HG03196 (cell line): ENCODE results near the gene MRRF.
A peak's percentile ranks its signal among the peaks of the same experiment; 100 is the strongest.

Source experiments
- ATAC-seq: cut with Tn5 transposase; IDR thresholded peaks from one replicate; pipeline ENCODE4 v1.9.1; 2021; ENCODE audit not compliant: unreplicated experiment

Gene MRRF, protein sequence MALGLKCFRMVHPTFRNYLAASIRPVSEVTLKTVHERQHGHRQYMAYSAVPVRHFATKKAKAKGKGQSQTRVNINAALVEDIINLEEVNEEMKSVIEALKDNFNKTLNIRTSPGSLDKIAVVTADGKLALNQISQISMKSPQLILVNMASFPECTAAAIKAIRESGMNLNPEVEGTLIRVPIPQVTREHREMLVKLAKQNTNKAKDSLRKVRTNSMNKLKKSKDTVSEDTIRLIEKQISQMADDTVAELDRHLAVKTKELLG

GRCh38 chr9:122264360-122265148, at the start of gene MRRF, which contains the start of gene RBM18:
Gene MRRF, plus strand, starts transcription at chr9:122264882. Its CDS starts 6,010 bp downstream, at chr9:122270892.
Gene RBM18, minus strand, starts transcription at chr9:122264840. Its CDS starts 3,348 bp downstream, at chr9:122261492.
- ATAC-seq = peak; percentile 78

DNA sequence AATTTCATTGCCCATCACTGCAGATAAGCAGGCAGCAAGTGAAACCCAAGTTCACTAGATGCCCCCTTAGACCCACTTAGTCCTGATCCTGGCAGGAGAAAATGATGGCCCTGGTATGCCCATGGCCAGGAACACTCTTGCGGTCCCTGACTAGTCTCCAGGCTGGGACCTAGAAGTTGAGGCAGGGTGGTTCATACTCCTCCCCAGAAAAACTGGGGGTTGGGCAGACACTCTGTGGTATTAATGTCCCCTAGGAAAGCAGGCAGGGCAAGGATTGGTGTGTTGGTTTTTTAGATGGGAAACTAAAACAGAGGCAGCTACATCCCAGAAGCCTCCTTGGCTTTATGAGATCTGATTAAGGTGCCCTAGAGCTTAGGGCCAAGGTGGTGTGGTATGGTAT, 49.0 kb upstream of the MRRF start:
- ATAC-seq = no peak

DNA sequence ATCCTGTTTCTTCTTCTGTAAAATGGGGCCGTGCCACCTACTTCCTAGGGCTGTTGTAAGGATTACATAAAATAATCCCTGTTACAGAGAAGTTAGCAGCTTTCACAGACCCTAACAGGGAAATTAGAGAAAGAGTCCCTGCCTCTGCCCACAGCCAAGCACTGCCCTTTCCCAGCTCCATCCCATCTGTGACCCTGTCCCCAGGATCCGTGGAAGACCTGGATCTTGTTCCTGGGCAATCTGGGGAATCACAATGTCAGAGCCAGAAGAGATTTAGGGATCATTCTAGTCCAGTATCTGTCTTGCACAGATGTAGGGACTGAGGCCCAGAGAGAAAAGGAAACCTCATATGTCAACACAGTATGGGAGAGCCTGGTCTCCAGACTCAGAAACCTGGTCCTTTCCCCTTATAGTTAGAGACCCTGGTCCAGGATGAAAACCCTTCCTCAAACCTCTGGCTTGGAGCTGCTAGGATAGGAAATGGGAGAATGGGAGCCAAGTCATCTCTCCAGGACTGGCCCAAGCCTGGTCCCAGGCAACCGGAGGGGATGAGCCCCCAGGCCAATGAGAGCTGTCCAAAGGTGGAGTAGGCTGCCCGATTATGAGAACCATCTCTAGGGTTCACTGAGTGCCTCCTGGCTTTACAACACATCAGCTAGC, 48.4 kb upstream of the MRRF start:
- ATAC-seq = no peak

DNA sequence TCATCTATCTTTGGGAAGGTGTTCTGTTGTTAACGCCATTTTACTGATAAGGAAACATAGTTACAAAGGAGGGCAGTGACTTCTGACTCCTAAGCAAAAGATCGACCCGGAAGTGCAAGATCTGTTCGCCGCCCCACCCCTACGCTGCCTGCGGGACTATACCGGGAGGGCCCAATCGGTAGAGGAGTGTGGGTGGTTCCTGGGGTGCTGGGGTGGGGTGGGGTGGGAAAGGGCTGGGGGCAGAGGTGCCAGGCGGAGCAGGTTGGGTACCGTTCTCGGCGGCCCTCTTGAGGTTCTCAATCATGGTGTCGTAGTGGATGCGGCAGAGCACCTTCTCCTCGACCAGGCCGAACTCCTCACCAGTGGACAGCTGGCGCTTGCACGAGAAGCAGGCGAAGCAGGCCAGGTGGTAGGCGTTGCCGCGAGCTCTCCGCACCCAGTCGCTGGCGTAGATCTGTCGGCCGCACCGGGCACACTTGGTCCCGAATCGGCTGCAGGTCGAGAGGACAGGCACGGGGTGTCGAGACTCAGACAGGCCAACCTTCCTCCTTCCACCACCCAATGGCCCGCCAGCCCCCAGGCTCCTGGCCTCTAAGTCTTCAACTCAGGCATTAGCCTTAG, 47.8 kb upstream of the MRRF start:
- ATAC-seq = no peak

- ATAC-seq = no peak
Observed at GRCh38 chr9:122217640-122218039, 47.0 kb upstream of the MRRF start.

- ATAC-seq = no peak
Observed at GRCh38 chr9:122218071-122218934, 46.4 kb upstream of the MRRF start.

- ATAC-seq = no peak
Observed at GRCh38 chr9:122218935-122219855, 45.5 kb upstream of the MRRF start.

DNA sequence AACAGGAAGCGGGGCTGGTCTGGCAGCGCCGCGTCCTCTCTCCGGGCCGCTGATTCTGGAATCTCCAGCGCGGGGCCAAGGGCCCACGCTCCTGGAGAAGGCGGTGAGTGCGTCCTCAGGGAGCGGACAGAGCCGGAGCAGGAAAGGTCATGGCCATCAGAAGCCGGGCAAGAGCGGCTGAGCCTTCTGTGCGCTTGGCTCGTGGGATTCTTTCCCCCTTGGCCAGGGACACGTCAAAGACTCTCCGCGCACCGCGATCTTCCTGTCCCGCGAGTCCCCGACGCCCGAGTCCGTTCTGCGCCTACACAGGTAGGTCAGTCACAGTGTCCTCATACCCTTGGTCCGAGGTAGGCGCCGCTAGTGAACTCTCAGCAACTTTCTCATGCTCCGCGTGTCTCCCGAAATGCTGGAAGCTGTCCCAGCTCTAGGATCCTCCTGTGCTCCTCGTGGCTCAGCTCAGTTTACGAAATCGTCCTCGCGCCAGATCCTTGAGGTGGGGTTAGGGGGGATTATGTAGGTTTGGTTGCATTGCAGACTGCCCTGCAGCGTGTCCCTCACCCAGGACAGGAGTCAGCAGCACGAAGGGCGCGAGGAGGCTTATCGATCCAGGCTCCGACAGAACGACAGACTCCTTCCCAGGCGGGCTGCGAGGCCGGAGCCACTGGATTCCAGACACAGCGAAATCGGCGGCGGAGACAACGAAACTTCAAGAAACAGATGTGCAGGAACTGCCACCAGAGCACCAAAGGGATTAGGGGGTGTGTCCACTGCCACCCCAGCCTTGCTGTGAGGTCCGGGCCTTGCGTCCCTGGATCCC, 44.6 kb upstream of the MRRF start:
- ATAC-seq = no peak

DNA sequence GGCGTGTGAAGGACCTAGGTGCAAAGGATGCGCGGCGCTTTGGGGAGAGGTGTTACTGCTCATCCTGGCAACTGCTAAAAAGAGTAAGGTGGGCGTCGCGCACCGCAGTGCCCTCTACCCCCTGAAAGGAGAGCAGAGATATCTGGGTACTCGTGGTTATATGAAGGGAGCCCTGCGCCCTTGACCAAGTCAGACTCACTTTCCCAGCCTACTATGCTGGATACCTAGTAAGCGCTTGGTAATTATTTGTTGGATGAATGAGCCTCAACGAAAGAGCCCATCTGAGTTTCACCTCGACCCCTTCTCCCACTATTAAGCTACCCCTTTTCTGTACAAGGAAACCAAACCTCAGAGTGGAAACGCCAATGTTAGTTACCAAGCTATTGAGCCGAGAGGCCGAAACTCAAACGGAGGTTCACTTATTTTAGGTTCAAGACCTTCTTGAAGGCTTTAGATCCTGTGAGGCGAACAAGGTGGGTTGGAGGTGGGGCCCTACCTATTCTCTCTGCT, 44.0 kb upstream of the MRRF start:
- no peak for ATAC-seq

DNA sequence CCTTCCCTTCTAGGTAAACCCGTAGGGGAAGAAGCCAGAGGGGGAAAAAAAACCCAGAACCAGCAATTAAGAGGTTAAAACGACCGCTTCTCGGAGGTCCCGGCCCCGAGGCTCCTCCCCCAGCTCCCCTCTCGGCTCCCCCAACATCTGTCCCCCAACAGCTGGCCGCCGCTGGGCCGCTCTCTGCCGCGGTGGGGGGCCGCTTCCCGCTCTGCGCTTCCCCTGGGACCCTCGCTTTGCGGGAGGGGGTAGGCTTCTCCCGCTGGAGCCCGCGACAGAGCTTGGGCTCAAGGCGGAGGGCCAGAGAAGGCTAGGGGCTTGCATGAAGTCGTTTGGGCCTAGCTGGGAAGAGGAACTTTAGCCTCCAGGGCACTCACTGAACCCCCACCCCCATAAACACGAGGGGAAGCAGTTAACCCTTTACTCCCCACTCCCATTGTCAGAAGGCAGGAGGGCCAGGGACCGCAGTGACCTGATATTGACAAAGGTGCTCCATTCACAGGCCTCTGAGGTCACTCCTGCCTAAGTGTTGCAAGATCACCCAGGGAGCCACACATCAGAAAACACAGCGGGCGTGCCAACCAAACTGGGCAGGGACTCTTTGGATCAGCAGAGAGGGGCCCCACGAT, 43.4 kb upstream of the MRRF start:
- no peak for ATAC-seq

- no peak for ATAC-seq
Observed at GRCh38 chr9:122222791-122223190, 41.9 kb upstream of the MRRF start.

DNA sequence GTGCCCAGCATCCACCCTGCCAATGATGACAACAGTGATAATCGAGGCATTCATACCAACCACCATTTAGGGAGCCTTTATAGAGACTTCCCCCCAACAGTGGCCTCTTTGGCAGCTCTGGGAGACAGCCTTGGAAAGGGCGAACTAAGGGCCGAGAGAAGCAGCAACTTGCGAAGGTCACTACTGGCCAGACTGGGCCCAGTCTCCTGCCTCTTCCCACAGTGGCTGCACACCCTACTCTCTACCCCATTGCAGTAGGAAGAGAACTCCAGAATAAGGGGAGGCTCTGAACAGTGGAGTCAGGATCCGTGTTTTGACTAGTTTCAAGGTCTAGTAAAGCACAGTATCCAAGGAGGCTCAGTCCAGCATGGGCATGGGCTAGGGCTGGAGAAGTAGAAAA, 41.2 kb upstream of the MRRF start:
- ATAC-seq = no peak

GRCh38 chr9:122225312-122226141, 39.2 kb upstream of the MRRF start:
- ATAC-seq = no peak

DNA sequence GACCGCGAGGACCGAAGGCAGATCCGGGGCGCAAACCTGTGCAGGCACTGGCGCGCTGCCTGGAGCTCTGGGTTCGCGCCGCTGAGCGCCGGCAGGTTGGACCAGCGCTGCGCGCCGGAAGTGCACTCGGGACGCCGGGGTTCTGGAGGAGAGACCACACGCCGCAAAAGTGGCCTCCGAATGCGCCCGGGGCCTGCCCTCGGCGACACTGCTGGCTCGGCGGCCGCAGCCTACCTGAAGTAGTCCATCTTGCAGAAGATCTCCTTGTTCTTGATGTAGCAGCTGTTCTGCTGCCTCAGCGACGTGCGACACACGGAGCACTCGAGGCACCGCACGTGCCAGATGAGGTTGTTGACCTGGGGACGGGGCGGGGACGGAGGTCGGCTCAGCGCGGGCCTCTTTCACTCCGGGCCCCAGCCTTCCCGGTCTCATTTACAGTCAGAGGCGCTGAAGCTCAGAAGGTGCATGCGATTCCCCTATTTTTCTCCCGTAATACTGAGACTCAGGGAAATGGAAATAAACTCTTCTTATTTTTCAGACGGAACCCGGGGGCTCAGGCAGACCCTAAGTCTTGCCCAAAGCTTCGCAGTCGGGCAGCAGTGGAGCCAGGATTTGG, 38.4 kb upstream of the MRRF start:
- no peak for ATAC-seq

DNA sequence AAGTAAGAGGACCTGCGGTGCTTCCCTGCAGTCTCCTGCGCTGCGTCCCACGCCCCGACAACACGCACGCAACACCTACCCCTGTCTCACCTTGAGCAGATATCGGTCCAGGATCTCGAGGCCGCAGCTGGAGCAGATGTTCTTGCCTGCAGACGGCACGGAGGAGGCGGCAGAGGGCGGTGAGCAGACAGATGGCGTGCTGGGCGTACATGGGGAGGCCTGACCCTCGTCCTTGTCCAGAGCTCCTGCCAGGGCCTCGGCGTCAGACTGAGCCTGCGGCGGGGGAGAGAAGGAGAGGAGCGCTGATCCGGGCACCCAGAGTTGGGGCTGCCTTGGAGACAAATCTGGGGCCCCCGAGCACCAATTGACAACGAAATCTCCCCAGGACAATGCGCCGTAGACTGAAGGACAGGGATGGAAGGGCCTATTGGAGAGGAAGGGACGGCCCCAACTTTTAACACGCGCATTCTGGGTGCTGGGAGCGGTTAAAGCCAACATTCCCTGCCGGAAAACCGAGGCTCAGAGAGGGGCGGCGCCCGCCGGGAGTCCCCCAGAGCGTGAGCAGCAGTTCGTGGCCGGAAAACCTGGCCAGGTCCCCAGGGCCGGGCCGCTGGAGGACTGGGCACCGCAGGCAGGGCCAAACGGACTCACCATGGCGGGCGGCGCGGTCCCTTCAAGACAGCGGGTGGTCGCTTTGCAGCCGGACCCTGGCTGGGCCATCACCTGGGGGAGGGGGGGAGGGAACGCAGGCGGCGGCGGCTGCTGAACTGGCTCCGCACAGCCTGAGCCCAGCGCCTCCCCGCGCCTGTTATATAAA, 37.7 kb upstream of the MRRF start:
- ATAC-seq = no peak

DNA sequence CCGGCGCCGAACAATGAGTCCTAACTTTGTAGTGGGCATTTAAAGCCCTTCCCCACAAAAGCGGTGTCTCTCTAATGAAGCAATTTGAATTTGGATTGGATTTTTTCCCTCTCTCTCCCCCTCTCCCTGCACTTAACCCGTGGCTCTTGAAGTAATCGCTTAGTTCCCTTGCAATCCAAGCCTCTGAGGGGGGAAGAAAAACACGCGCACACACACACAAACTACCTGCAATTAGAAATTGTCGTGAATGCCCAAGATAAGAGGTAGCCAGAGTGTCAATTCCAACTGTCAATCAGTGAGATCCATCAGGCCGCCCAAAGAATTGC, 37.1 kb upstream of the MRRF start:
- no peak for ATAC-seq
